ENCODE measurements around the gene AIFM3.
"Not testable (repeated sequence)": the region's sequence is repeated elsewhere in the genome, so short reads cannot be mapped to it uniquely, and the experiment has no call there.

AIFM3 gene

GRCh38 chr22:20999350-21000206 lies 32.5 kb downstream of the AIFM3 start:
- no peak for DNase-seq (ENCODE audit: low read depth)
- no peak for TF ChIP-seq CTCF (IDR thresholded peaks at IDR 0.05; ENCODE audit: insufficient read depth, low read depth, low read length, missing control alignments)
- no peak overlapping the region for H3K4me3 ChIP-seq (ENCODE audit: low read length)

GRCh38 chr22:21000207-21000986 lies 33.3 kb downstream of the AIFM3 start:
- DNase-seq (ENCODE audit: low read depth) = peak; percentile 19
- no peak for TF ChIP-seq CTCF (IDR thresholded peaks at IDR 0.05; ENCODE audit: insufficient read depth, low read depth, low read length, missing control alignments)
- H3K4me3 ChIP-seq (ENCODE audit: low read length) = peak overlapping the region; percentile 82

- H3K4me3 ChIP-seq (ENCODE audit: low read length) = peak overlapping the region; percentile 82
- TF ChIP-seq CTCF (IDR thresholded peaks at IDR 0.05; ENCODE audit: insufficient read depth, low read depth, low read length, missing control alignments) = no peak
- DNase-seq (ENCODE audit: low read depth) = no peak
Observed at GRCh38 chr22:21000987-21001600, 34.0 kb downstream of the AIFM3 start.

GRCh38 chr22:21001601-21002325 lies 34.7 kb downstream of the AIFM3 start, which contains the start of gene THAP7:
Gene THAP7, minus strand, starts transcription at chr22:21002118. Its CDS starts 207 bp downstream, at chr22:21001911.
- no peak for TF ChIP-seq CTCF (IDR thresholded peaks at IDR 0.05; ENCODE audit: insufficient read depth, low read depth, low read length, missing control alignments)
- peak within 1 kb of the TSS; percentile 82 for H3K4me3 ChIP-seq (ENCODE audit: low read length)
- DNase-seq (ENCODE audit: low read depth) = peak; percentile 97

- H3K4me3 ChIP-seq (ENCODE audit: low read length) = no peak overlapping the region
- DNase-seq (ENCODE audit: low read depth) = no peak
- no peak for TF ChIP-seq CTCF (IDR thresholded peaks at IDR 0.05; ENCODE audit: insufficient read depth, low read depth, low read length, missing control alignments)
Observed at GRCh38 chr22:21003782-21004181, 36.7 kb downstream of the AIFM3 start.

GRCh38 chr22:21009208-21009607 lies 42.2 kb downstream of the AIFM3 start:
- not testable (repeated sequence) for H3K4me3 ChIP-seq (ENCODE audit: low read length); DNase-seq (ENCODE audit: low read depth)
